ENCODE data around the gene TATDN3.

DNA sequence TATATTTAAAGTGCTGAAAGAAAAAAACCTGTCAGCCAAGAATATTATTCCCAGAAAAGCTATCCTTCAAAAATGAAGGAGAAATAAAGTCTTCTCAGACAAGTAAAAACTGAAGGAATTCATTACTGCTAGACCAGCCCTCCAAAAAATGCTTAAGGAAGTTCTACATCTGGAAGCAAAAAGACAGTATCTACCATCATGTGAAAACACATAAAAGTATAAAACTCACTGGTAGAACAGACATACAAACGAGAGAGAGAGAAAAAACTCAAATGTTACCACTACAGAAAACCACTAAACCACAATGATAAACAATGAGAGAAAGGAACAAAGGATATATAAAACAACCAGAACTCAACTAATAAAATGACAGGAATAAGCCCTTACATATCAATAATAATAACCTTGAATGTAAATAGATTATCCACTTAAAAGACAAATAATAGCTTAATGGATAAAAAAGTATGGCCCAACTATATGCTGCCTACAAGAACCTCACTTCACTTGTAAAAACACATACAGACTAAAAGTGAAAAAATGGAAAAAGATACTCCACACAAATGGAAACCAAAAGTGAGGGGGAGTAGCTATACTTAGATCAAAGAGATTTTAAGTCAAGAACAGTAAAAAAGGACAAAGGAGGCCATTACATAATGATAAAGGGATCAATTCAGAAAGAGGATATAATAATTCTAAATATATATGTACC is 22.1 kb upstream of the TATDN3 start:
- TF ChIP-seq CTCF (IDR thresholded peaks at IDR 0.05) (no peak), POLR2A (IDR thresholded peaks at IDR 0.05) (no peak)

Data from adrenal gland (tissue), 5 donors.